ENCODE data around the gene SSUH2. TPM values are rescaled to one million over a fixed set of nuclear protein-coding genes. Genes with fewer than 3 reads are reported as not detected.

SSUH2 gene
- total RNA-seq, 1 donor from 2014 or later: not detected

GRCh38 chr3:8610951-8611350 lies 33.6 kb downstream of the SSUH2 start:
- ATAC-seq (ENCODE audit: low read depth): no peak
- H3K27ac Mint-ChIP-seq: no peak overlapping the region
- peaks cover 3% of the 10 kb centered on the region for H3K27me3 Mint-ChIP-seq
- no peak for DNase-seq
- no peak overlapping the region for H3K4me3 Mint-ChIP-seq
- ChIA-PET POLR2A (no interaction called here), CTCF (no interaction called here)
- no peaks in the 10 kb centered on the region for H3K4me1 Mint-ChIP-seq
- intact Hi-C loops (cut with micrococcal nuclease): no loop called here
- no peaks in the 10 kb centered on the region for H3K36me3 Mint-ChIP-seq (ENCODE audit: low read depth)
- peaks cover 2% of the 10 kb centered on the region for H3K9me3 Mint-ChIP-seq
- TF ChIP-seq, protein P1, sequence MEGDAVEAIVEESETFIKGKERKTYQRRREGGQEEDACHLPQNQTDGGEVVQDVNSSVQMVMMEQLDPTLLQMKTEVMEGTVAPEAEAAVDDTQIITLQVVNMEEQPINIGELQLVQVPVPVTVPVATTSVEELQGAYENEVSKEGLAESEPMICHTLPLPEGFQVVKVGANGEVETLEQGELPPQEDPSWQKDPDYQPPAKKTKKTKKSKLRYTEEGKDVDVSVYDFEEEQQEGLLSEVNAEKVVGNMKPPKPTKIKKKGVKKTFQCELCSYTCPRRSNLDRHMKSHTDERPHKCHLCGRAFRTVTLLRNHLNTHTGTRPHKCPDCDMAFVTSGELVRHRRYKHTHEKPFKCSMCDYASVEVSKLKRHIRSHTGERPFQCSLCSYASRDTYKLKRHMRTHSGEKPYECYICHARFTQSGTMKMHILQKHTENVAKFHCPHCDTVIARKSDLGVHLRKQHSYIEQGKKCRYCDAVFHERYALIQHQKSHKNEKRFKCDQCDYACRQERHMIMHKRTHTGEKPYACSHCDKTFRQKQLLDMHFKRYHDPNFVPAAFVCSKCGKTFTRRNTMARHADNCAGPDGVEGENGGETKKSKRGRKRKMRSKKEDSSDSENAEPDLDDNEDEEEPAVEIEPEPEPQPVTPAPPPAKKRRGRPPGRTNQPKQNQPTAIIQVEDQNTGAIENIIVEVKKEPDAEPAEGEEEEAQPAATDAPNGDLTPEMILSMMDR (IDR thresholded peaks at IDR 0.05): no peak

DNA sequence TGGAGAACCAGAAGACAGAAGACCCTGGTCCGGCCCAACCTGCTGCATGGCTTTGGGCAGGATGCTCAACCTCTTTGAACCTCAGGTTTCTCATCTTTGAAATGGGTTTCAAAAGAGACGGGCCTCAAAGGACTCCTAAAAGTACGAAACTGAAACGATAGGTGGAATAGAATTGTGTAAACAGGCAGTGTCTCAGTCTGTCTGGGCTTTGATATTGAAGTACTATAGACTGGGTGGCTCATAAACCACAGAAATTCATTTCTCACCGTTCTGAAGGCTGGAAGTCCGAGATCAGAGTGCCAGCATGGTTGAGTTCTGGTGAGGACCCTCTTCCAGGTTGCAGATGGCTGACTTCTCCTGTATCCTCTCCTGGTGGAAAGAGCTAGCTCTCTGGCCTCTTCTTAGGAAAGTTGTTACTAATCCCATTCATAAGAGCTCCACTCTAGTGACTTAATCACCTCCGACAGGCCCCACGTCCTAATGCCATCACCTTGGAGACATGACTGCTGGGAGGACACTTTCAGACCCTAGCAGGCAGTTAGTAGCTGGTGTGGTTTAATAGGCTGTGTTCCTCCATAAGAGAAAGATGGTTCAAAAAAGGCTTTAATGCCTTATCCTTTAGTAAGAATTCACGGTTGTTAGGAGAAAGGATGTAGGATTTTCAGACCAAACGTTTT lies 35.7 kb downstream of the SSUH2 start:
- H3K9me3 Mint-ChIP-seq: peaks cover 2% of the 10 kb centered on the region
- peaks cover 5% of the 10 kb centered on the region for H3K27me3 Mint-ChIP-seq
- H3K4me3 Mint-ChIP-seq: no peak overlapping the region
- ChIA-PET CTCF (no interaction called here), POLR2A (no interaction called here)
- H3K4me1 Mint-ChIP-seq: no peaks in the 10 kb centered on the region
- TF ChIP-seq, protein P1 (IDR thresholded peaks at IDR 0.05): no peak
- ATAC-seq (ENCODE audit: low read depth) (no peak), DNase-seq (no peak)
- no peaks in the 10 kb centered on the region for H3K36me3 Mint-ChIP-seq (ENCODE audit: low read depth)
- intact Hi-C loops (cut with micrococcal nuclease): no loop called here
- H3K27ac Mint-ChIP-seq: no peak overlapping the region

DNA sequence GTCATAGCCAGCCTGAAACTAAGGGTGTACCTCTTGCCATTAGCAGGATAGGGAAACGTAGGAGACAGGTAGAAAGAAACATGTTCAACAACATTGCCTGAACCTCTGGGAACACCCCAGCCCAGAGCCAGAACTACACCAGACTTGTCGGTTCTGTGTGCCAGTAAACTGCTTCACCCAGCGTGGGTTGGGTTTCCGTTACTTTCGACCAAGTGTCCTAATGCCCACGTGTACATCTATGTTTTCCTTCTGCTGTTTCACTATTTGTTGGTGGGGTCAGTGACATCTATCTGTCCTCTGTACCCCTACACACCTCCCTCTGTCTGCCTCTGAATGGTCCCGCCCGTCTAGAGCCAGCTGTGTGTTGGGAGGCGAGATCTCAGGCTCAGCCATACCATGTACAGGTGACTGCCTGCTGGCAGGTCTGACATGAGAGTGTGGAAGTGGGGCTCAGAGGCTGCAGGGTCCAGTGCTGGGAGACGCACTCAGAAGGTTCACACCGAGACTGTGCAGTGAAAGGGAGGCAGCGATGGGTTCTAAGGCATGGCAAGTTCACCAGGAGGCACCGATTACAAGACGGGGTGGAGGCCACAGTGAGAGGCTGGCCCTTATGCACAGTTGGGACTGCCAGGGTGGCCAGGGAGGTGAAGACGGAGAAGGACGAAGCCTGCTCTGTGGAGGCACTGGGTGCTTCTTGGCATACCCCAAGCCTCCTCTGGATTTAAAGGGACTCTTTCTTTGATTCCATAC lies 36.4 kb downstream of the SSUH2 start:
- intact Hi-C loops (cut with micrococcal nuclease): no loop called here
- TF ChIP-seq, protein P1 (IDR thresholded peaks at IDR 0.05): no peak
- ChIA-PET POLR2A (no interaction called here), CTCF (interaction anchor here (1.0 kb wide), 1 partner anchor 160 kb away, joined by 4 read pairs; no protein-coding TSS in a partner anchor)
- Mint-ChIP-seq H3K4me1 (no peaks in the 10 kb centered on the region), H3K27me3 (peaks cover 5% of the 10 kb centered on the region), H3K9me3 (peaks cover 2% of the 10 kb centered on the region), H3K4me3 (no peak overlapping the region), H3K27ac (no peak overlapping the region), H3K36me3 (ENCODE audit: low read depth) (no peaks in the 10 kb centered on the region)
- DNase-seq (no peak), ATAC-seq (ENCODE audit: low read depth) (no peak)

DNA sequence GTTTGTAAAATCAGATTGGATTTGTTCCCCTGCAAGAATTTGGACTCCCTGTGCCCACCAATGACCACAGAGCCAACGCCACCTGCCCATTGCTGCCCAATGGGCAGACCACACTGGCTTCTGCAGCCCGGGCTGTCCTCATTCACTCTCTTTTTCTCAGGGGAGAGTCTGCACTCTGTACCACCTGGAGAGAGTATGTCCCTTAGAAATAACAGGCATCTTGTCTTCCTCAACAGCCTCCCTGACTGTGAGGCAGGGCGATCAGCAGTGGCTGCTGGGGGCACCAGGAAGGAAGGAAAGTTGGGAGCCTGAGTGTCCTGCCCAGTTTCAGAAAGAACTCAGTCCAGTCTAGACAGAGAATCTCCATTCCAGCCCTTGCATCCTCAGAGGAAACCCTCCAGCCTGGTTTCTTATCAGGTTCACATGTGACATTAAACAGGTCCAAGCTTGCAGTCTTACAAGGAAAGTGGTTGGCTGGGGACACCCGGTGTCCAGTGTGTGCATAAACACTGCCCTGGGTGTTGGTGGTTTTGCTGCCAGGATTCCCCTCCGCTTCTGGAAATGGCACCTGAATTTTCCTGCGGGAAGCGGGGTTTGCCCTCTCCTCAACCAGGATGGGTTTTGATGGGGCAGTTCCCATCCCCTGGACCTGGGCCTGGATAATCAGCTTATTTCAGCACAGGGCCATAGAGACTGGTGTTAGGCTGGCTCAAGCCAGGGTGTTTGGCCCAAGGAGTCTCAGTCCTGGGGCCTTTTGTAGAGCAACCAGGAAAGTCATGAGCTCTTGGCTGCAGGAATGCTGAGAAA lies 37.2 kb downstream of the SSUH2 start:
- Mint-ChIP-seq H3K36me3 (ENCODE audit: low read depth) (no peaks in the 10 kb centered on the region), H3K27ac (no peak overlapping the region), H3K27me3 (peaks cover 5% of the 10 kb centered on the region), H3K9me3 (peaks cover 2% of the 10 kb centered on the region), H3K4me1 (no peaks in the 10 kb centered on the region), H3K4me3 (no peak overlapping the region)
- intact Hi-C loops (cut with micrococcal nuclease): loop anchor here (1.0 kb wide), 1 partner anchor 165 kb away; no protein-coding TSS in a partner anchor
- ChIA-PET POLR2A (no interaction called here), CTCF (interaction anchor here (1.0 kb wide), 1 partner anchor 160 kb away, joined by 4 read pairs; no protein-coding TSS in a partner anchor)
- ATAC-seq (ENCODE audit: low read depth): no peak
- TF ChIP-seq, protein P1 (IDR thresholded peaks at IDR 0.05): no peak
- DNase-seq: no peak

Measured in activated B cell treated with CpG ODN at 0.5 μM for 24 hours (primary cell).